GM18867 (cell line): ENCODE measurements around the gene CTR9.
A peak's percentile ranks its signal among the peaks of the same experiment; 100 is the strongest.

Experiments
- ATAC-seq: cut with Tn5 transposase; IDR thresholded peaks from one replicate; pipeline ENCODE4 v1.9.1; 2021; ENCODE audit warnings: mild to moderate bottlenecking, moderate library complexity; ENCODE audit not compliant: unreplicated experiment

The CTR9 gene

DNA sequence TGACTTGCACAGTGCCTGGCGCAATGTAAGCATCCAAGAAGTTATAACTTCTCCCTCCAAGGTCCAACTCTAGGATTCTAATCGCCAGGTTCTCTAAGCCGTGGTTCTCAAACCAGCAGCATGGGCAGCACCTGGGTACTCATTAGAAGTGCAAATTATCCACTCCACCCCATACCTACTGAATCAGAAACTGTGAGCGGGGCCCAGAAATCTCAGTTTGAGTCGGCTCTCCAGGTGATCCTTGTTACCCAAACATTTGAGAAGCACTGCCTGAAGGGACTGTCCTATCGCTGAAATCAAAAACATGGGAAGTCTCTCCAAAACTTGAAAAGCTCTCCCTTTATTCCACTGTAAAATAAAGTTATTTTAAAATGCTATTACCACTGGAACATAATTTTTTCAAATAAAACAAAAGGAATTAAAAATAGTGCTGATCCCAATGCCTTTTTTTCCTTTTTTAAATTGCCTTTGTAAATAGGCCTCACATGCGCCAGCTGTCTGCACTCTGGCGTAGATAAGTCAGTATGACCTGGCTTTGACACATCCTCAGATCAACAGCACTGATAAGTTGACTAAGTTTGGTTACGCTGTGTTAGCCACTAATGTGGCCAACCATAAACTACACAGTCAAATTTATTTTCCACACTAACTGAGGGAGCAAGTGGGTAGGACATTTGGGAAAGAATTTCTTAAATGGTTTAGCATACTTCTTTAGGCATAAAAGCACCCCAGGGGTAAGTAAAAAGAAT, 8.4 kb upstream of the CTR9 start:
- no peak for ATAC-seq

DNA sequence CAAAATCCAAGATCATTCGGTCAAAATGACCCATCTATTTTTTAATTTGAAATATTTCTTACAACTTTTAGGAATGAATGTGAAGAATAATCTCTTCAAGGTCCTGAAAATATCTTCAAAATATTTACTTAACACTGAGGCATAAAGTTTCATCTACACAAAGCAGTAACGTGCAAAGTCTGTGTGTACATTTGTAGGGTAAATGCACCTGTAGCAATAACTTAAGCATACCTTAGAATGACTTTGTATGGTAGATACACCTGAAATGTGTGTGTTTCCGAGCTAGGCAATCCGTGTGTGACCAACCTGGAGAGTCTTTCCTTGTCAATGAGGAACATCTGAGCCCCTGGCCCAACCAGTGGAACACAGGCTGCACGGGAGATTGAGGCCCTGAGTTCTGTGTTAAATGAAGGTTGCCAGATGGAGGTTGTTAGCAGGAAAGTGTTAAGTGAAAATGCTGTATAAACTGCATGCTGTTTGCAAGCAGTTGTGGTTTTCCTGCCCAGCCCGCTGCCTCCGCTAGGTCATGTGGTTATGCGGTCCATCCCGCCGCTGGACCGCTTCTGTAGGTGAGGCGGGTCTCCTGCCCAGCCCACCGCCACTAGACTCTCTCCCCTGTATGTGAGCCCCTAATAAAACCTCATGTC, 7.6 kb upstream of the CTR9 start:
- no peak for ATAC-seq

DNA sequence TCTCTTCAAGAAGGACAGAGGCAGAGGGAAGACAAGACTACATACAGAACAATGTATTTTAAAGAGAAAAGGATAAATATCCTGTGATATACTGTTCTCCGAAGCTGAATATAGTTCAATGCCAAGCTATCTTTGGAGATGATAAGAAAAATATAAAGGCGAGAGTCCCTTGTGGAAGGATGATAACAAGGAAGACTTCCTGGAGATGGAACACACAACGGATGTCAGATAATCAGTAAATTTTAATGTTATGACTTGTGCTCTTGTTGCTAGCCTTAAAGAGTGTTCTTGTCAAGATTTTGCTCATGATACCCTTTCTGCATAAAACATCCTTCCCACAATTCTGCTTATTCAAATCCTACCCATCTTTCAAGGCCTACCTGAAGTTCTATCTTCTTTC, 6.8 kb upstream of the CTR9 start:
- ATAC-seq: no peak

DNA sequence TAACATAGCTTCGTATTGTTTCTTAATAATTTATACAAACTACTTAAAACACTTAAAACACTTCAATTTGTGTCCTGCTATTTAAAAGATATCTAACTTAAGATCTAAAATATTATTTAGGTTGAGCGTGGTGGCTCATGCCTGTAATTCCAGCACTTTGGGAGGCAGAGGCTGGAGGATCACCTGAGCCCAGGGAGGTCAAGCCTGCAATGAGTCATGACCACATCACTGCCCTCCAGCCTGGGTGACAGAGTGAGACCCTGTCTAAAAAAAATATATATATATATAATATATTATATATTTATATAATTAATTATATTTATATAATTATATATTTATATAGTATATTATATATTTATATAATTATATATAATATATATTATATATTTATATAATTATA, 4.2 kb upstream of the CTR9 start:
- no peak for ATAC-seq

DNA sequence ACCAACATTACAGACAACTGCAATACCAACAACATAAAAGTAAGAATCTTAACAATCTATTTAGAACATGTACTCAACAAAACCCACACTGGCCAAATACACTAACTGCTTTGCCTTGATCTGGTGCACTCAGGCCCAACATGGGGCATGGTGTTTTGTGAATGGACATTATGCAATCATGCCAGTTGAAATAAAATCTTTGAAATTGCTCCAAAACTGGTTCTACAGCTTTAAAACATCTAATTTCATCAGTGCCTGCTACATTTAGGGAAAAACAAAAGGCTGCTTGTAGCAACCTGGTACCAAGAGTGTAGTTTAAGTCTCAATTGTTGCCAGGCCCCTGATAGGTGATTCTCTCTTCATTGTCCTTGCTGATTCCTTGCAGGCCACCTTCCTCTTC, 3.3 kb upstream of the CTR9 start:
- no peak for ATAC-seq

DNA sequence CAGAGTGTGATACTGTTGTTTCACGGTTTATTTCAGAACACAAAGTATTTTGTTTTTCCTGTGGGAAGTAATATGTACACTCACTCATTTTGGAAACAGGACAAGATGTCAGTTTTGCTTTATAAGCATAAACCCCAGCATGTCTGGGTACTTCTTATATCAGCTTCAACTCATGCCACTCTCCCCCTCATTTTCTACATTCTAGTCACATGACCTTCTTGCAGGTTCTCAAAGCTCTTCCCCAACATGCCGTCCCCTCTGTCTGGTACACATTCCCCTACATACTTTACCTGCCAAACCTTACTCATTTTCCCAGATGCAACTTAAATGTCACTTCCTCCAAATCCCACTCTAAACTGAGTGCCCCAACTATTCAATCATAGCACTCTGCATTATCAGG, 1.6 kb upstream of the CTR9 start:
- no peak for ATAC-seq

DNA sequence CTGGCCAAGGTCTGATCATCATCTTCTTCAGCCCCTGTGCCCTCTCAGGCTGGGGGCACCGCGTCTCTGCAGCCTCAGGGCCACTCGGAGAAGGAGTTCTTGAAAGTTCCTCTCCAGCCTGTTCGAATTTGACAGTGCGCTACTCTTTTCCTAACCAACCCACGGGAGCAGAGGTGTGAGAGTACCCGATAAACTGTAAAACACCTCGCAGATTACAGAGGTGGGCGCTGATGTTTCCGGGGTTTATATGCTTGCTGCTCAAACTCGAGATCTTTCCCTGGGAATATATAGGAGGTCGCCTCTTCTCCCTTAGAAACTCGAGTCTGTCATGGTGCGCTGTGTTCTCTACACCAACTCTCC, 515 bp downstream of the CTR9 start:
- no peak for ATAC-seq

DNA sequence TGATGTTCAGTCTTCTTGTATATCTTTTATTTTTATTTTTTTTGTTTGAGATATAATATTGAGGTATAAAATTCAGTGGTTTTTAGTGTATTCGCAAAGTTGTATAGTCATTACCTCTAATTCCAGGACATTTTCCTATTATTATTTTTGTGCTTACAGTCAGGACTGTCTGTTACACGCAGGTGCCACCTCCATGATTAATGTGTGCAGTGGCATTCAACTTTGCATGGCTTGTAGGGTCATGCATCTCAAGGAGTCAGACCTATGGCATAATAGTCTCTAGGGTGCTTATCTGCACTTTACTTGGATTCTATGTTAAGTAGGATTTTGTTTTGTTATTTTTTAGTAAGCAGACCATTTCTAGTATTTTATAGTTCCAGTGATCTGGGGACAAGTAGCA, 1.0 kb downstream of the CTR9 start:
- ATAC-seq: no peak

DNA sequence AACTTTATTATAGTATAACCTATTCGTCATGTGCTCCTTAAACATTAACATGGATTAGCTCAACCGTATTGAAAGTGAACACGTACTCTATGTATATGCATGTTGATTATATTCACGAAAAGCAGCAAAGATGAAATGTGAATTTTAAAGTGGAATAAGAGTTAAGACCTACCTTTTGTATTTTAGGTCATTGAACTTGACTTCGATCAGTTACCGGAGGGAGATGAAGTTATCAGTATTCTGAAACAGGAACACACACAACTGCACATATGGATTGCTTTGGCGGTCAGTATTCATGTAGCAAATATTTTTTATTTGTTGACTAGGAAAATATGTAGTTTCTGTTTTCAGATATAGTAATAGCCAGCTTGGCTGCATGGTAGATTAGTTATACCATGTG, 1.4 kb downstream of the CTR9 start:
- no peak for ATAC-seq

DNA sequence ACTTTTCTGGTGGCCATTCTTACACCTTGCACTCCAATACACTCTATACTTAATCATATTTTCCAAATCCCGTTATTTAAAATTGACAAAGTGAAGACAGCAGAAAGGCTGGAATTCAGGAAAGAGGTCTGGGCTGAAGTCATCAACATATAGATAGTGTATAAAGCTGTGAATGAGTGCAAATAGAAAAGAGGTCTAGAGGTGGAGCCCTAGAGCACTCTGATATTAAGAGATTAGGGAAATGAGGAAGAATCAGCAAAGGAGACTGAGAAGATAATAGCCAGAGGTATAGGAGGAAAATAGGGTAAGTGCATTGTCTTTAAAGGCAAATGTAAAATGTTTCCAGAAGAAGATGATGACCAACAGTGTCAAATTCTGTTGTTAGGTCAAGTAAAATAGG, 7.9 kb downstream of the CTR9 start:
- ATAC-seq: no peak

DNA sequence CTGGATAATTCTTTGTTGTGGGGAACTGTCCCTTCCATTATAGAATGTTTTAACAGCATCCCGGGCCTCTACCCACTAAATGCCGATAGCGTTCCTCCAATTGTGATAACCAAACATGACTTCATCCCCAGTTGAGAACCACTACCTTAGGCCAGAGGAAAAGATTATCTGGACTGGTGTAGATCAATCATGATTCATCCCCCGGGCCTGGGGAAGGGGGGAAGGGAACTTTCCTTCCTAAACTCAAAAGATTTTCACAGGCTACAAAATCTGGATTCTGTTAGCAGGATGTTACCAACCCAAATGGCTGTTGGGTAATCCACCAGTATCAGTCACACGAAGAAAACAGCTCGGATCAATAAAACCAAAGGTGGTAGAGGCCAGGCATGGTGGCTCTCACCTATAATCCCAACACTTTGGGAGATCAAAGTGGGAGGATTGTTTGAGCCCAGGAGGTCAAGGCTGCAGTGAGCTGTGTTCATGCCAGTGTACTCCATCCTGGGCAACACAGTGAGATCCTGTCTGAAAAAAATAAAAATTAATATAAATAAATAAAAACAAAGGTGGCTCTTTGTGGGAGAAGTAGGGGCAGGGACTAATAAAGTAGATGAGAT, 10.1 kb downstream of the CTR9 start:
- ATAC-seq: no peak

DNA sequence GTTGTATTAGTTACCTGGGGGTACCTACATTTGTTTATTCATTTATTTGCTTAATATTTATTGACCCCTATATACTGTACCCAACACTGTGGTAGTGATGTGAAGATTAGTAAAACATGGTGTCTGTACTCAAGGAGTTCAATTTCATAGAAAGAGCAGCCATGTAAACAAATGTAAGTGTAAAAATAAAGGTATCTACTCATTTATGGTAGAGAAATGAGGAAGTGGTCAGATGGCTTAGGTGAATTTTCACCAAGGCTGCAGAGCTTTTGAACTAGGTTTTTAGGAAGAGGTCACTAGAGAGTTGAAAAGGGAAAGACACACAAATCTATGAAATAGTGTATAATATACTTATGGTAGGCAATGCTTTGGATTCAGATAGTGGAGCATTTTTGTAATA, 11.1 kb downstream of the CTR9 start:
- peak; percentile 81 for ATAC-seq

DNA sequence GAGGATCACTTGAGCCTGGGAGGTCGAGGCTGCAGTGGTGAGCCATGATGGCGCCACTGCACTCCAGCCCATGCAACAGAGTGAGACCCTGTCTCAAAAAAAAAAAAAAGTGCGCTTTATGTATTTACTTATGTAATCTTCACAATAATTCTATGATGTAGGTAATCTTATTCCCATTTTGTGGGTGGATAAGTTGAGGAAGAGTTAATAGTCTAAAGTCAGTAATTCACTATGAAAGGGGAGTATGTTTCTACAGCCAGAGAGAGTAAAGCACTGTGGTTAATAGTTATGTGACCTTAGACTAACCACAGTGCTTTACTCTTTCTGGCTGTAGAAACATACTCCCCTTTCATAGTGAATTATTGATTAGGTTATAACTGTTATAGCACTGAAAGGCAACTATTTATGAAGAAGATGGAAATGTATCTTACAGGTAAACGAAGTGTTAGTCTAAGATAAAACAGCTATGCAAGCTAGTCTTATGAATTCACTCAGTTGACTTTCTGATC, 11.9 kb downstream of the CTR9 start:
- ATAC-seq: no peak

DNA sequence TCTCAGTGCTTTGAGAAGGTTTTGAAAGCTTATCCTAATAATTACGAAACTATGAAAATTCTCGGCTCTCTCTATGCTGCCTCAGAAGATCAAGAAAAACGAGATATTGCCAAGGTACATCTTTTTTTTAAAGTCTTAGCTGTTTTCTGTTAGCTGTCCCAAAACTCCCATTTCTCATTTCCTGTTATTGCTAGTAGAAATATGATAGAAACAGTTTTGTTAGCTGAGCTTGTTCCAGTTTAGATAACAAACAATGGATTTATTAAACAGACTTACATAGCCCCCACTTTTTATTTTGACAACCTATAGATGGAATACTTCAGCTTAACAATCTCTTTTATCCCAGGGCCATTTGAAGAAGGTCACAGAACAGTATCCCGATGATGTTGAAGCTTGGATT, 12.7 kb downstream of the CTR9 start:
- ATAC-seq: no peak

DNA sequence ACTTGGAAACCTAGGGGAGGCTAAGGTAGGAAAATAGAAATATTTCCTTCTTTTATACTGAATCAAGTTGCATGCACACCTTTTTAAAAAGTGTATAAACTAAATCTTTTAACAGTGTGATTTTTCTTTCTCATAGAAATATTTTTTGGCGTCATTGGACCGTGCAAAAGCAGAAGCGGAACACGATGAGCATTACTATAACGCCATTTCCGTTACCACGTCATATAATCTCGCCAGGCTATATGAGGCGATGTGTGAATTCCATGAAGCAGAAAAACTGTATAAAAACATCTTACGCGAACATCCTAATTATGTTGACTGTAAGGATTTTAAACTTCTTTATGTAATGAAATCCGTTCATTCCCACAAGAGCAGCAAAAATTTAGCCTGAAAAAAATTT, 13.4 kb downstream of the CTR9 start:
- ATAC-seq: no peak

DNA sequence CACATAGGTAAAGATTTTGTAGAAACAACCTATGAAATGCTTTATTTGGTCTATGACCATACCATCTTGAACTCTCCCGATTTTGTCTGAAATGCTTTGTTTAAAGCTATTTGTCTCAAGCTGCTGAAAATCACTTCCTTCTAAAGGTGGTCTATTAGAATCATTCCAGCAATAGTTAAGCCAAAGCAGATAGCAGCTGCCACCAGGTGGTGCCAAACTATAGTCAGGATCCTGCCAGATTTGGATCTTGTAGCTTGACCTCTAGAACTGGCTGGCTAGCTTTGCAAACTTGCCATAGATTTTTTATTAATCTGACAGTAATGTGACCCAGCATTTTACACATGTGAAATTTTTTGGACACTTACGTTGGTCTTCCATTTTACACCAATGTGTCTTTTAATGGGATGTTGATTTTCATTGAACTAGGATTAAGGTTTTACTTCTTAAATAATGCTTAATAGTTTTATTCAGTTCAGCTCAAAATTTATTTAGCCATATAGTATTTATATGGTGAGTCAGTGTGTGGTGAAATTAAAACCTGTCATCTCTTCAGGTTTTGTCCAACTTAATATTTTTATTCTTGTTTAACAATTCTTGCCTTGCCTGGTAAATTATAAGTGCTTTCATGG, 19.7 kb downstream of the CTR9 start:
- ATAC-seq: no peak

DNA sequence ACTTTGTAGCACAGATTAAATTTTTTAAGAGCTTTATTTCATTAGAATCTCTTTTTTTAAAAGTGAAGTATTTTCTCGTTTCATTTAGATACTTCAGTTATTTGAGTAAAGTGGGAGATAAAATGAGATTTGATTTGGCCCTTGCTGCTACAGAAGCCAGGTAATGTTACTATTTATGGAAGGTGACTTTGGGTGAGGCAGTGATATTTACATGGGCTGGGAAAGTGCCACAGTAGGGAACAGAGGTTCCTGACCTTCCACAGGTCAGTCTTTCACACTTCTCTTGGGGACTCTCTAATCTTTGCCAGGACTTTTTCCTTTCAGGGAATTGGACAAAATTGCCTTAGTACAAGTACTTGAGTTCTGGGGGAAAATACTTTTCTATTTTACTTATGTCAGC, 20.4 kb downstream of the CTR9 start:
- no peak for ATAC-seq

DNA sequence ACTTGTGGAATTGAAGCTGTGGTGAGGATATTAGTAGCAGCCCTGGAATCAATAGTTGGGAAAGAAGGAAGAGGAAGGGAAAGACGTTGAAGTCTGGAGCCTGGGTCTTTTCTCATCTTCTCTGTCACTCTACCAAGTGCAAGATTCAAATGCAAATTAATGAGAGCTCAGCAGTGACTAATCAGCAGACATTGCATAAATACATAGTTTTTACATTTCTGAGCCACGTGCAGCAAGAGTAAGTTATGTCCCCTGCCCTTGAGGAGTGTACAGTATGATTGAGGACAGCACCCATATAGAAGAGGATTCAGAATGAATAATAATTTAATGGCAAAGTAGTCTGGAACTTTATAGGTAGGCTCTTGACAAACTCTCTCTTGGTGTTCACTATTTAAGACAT, 23.8 kb downstream of the CTR9 start:
- ATAC-seq: no peak

DNA sequence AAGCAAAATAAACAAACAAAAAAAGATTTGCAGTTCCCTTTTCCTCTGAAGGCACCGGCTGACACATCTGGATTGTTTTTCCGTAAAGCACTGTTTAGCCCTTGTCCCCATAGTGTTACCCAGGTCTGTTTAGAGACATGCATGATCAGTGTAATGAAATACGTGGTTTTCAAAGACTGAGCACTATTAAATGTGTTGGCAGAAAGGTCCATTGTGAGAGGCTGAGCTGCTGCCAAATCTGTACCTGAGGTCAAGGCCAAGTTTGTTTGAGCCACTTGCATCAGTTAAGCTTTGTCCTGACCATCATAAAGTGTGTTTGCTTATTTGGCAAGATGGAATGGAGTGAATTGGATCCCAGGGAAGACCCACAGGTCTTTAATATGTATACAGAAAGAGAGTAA, 26.3 kb downstream of the CTR9 start:
- ATAC-seq: no peak

DNA sequence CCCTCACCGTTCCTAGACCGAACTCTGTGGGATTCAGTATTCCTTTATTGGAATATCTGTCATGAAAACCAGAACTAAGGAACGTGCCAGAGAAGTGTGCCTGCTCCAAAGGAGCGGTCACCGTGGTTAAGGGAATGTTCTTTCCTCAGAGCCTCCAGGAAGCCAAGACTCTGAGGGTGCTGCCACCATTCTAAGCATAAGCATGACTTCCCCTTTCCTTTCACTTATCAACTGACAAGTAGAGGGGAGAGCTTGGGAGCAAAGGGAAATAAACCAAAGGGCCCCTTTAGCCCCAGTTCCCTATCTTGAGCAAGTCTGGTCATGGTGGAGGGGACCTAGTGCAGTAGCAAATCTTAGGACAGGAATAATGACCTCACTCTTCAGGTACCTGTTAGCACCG, 26.8 kb downstream of the CTR9 start:
- no peak for ATAC-seq

DNA sequence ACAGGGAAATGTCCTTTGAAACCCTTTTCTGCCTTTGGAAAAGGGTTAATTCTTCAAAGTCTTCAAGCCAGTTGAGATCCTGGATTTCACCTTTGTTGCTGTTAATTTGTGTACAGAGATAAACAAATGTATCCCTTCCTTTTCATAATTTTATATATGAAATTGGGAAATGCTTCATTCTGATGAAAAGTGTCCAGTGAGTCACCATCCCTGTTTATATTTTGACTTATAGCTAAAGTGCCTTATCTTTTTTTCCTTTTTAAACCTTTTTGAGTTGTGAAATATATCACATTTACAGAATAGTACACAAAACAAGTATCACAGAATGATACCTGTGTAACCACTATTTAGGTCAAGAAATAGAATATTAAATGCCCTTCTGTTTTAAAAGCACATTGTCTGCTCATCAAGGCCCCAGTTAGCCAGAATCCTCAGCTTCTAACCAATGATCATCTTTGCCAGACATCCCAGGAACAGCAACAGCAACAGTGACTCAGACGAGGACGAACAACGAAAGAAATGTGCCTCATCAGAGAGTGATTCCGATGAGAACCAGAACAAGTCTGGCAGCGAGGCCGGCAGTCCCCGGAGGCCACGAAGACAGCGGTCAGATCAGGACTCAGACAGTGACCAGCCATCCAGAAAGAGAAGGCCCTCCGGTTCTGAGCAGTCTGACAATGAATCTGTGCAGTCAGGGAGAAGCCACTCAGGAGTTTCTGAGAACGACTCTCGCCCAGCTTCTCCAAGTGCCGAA, 27.3 kb downstream of the CTR9 start:
- ATAC-seq: no peak
